HG02763 (cell line): ENCODE results near the gene DHCR24.

Experiments
- ATAC-seq: cut with Tn5 transposase; IDR thresholded peaks from one replicate; pipeline ENCODE4 v1.9.1; 2021; ENCODE audit warnings: mild to moderate bottlenecking, moderate library complexity; ENCODE audit not compliant: unreplicated experiment

Gene DHCR24

GRCh38 chr1:54818461-54819194 is 68.4 kb downstream of the DHCR24 start:
- no peak for ATAC-seq

GRCh38 chr1:54816951-54817350 is 70.0 kb downstream of the DHCR24 start:
- ATAC-seq: no peak

- ATAC-seq: no peak
Observed at GRCh38 chr1:54816130-54816529, 70.9 kb downstream of the DHCR24 start.

GRCh38 chr1:54815086-54815876 is 71.7 kb downstream of the DHCR24 start:
- ATAC-seq: no peak

- ATAC-seq: no peak
Observed at GRCh38 chr1:54814571-54814970, 72.4 kb downstream of the DHCR24 start.

- ATAC-seq: no peak
Observed at GRCh38 chr1:54814126-54814498, 72.9 kb downstream of the DHCR24 start.

- no peak for ATAC-seq
Observed at GRCh38 chr1:54813485-54814125, 73.4 kb downstream of the DHCR24 start.

GRCh38 chr1:54812801-54813484 is 74.1 kb downstream of the DHCR24 start:
- no peak for ATAC-seq

GRCh38 chr1:54811739-54812655 is 75.0 kb downstream of the DHCR24 start:
- ATAC-seq: no peak

- ATAC-seq: no peak
Observed at GRCh38 chr1:54811066-54811465, 75.9 kb downstream of the DHCR24 start.

- no peak for ATAC-seq
Observed at GRCh38 chr1:54810153-54810942, 76.6 kb downstream of the DHCR24 start.

GRCh38 chr1:54809496-54810074 is 77.4 kb downstream of the DHCR24 start:
- no peak for ATAC-seq

- no peak for ATAC-seq
Observed at GRCh38 chr1:54808443-54809207, 78.4 kb downstream of the DHCR24 start.

GRCh38 chr1:54807756-54808155 is 79.2 kb downstream of the DHCR24 start:
- no peak for ATAC-seq

- no peak for ATAC-seq
Observed at GRCh38 chr1:54806931-54807611, 79.9 kb downstream of the DHCR24 start.

- ATAC-seq: no peak
Observed at GRCh38 chr1:54805981-54806381, 81.0 kb downstream of the DHCR24 start.

GRCh38 chr1:54805466-54805865 is 81.5 kb downstream of the DHCR24 start:
- ATAC-seq: no peak
